HG02885 (cell line): ENCODE measurements around the gene HJV.
"Not testable (repeated sequence)": the region's sequence is repeated elsewhere in the genome, so short reads cannot be mapped to it uniquely, and the experiment has no call there.

Experiments used
- ATAC-seq: cut with Tn5 transposase; IDR thresholded peaks from one replicate; pipeline ENCODE4 v1.9.1; 2021; ENCODE audit warnings: mild to moderate bottlenecking; ENCODE audit not compliant: unreplicated experiment, poor library complexity

The HJV gene

GRCh38 chr1:146021622-146022402, at the start of gene HJV:
HJV (minus strand) TSS chr1:146021735; CDS start chr1:146020231, 1,504 bp downstream.
- ATAC-seq: no peak

GRCh38 chr1:146059148-146059547, 37.6 kb upstream of the HJV start:
- ATAC-seq: not testable (repeated sequence)

GRCh38 chr1:146051852-146052676, 30.5 kb upstream of the HJV start:
- peak; percentile 77 for ATAC-seq

- peak; percentile 14 for ATAC-seq
Measured at GRCh38 chr1:146051452-146051851, 29.9 kb upstream of the HJV start.

GRCh38 chr1:146050652-146050963, 29.1 kb upstream of the HJV start:
- not testable (repeated sequence) for ATAC-seq

GRCh38 chr1:146049866-146050651, 28.5 kb upstream of the HJV start:
- ATAC-seq: not testable (repeated sequence)

- no peak for ATAC-seq
Measured at GRCh38 chr1:146049436-146049835, 27.9 kb upstream of the HJV start.

- not testable (repeated sequence) for ATAC-seq
Measured at GRCh38 chr1:146048514-146049115, 27.1 kb upstream of the HJV start.

GRCh38 chr1:146046664-146047063, 25.1 kb upstream of the HJV start:
- ATAC-seq: no peak

- no peak for ATAC-seq
Measured at GRCh38 chr1:146039844-146040194, 18.3 kb upstream of the HJV start.

- ATAC-seq: peak; percentile 31
Measured at GRCh38 chr1:146036965-146037646, 15.6 kb upstream of the HJV start.

GRCh38 chr1:146036241-146036964, 14.9 kb upstream of the HJV start:
- no peak for ATAC-seq

GRCh38 chr1:146035048-146035423, 13.5 kb upstream of the HJV start:
- no peak for ATAC-seq

GRCh38 chr1:146032631-146033219, 11.2 kb upstream of the HJV start:
- no peak for ATAC-seq

GRCh38 chr1:146031476-146031875, 9.9 kb upstream of the HJV start:
- no peak for ATAC-seq

- no peak for ATAC-seq
Measured at GRCh38 chr1:146029117-146029516, 7.6 kb upstream of the HJV start.

GRCh38 chr1:146026650-146027049, 5.1 kb upstream of the HJV start:
- ATAC-seq: not testable (repeated sequence)

- not testable (repeated sequence) for ATAC-seq
Measured at GRCh38 chr1:146025787-146026495, 4.4 kb upstream of the HJV start.
